ENCODE measurements around the gene DCAKD.

DCAKD gene

DNA sequence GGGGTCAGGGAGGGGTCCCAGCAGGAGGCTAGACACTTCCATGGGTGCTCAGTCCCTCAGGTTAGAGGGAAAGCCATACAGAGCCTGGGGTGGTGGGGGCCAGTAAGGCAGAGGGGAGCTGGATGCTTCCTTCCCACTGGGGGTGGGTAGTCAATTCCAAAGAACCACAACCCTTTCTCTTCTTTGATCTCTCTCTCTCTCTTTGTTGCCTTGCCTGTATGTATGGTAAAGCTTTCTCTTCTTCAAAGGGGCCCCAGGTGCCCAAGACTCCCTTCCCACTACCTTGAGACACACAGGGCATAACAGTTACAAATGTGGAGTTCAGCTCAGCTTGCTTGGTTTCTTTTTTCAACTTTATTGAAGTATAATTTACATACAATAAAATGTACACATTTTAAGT, 52.8 kb downstream of the DCAKD start:
- no peak for DNase-seq

- DNase-seq, result no peak
Observed at GRCh38 chr17:44997733-44998520, 53.5 kb downstream of the DCAKD start.

GRCh38 chr17:44996304-44996703, 55.1 kb downstream of the DCAKD start:
- DNase-seq, result no peak

DNA sequence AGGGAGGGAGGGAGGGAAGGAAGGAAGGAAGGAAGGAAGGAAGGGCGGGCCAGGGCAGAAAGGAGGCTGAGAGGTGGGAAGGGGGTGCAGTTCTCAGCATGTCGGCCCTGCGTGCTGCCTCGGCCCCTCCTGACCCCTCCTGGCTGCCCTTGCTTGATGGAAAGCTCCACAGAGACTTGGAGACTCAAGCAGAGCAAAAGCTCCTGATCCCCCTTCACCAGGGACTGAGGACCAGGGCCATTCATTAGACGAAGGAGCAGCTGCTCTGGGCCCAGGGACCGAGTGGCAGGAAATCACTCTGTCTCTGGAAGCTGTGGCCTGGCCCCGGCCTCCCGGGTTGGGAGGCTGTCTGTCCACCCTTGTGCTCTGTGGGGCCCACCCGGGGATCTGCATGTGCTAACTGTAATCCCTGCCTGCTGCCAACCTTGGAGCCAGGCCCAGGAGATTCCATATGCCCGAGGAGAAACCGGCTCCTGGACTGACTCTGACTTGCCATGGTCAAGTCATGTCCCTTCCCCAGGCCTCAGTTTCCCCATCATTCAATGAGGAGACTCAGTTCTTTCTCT, 55.9 kb downstream of the DCAKD start:
- DNase-seq, result no peak

DNA sequence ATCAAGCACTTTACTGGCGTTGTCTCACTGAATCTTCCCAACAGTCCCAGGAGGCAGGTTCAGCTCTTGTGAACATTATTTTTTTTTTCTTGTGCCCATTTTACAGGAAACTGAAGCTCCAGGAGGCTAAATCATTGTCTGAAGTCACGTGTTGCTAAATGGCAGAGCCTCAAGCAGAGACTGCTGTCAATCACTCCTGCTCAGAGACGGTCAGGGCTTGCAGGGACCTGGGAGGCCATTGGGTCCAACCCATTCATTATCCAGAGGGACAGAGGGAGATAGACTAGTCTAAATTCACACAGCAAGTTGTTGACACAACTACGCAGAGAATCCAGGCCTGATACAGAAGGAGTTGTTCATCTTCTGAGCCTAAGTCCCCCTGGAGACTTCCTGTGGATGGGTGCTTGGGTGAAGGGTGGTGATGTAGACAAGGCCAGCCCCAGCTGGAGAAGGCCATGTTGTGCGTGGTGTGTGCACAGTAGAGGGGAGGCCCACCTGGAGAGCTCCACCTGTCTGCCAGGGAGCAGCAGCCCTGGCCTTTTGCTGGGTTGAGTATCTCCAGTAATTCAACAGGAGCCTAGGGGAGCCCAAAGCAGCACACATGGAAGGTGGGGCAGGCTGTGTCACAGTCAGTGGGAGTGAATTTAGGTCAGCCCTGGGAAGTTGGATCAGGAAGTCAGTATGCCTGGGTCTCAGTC, 59.0 kb downstream of the DCAKD start:
- DNase-seq, result no peak

DNA sequence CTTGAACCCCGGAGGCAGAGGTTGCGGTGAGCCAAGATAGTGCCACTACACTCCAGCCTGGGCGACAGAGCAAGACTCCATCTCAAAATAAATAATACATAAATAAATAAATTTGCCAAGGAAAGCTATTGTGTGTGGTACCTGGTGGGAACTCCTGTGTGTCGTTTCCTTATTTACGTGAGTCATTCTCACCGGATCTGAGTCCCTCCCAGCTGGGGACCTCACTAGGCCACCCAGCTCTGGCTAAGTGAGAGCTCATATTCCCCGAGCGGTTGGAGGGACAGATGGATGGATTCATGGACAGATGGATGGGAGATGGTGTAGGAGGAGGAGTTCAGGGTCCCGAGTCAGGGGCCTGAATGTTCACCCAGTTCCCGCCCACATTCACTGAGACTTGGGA, 60.4 kb downstream of the DCAKD start:
- no peak for DNase-seq

GRCh38 chr17:44989552-44990138, 61.8 kb downstream of the DCAKD start:
- DNase-seq, result no peak

DNA sequence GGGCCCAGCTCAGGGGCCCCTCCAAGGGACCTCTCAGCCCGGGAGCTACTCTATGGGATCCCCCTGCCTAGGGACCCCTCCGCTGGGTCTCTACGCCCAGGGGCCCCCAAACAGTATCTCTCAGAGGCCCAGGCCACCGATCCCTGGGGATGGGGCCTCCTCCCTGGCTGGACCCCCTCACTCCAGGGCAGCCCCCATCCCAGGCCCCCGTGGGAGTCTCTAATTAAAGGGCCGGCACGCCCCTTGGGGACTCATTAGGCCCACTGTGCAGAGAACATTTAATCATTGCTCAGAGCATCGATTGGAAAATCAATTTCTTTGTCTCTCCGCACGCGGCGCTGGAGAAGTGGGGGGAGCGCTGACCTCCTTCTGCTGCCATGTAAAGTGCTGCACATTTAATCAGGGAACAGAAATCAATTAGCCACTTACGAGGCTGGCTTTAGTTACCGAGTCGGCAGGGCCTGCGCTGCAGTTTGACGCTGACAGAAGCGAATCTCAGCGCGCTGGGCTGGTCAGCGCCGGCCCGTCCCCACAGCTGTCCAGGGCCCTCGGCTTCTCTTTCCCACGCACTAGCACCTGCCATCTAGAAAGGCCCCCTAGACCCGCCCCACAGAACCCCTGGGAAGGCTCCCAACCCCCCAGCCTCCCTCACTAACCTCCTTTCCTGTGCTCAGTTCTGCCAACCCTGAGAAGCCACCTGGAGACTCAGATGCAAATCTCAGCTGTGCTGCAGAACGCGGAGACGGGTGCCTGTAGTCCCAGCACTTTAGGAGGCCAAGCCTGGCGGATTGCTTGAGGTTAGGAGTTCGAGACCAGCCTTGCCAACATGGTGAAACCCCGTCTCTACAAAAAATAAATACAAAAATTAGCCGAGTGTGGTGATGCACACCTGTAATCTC, 63.1 kb downstream of the DCAKD start:
- DNase-seq, result no peak

DNA sequence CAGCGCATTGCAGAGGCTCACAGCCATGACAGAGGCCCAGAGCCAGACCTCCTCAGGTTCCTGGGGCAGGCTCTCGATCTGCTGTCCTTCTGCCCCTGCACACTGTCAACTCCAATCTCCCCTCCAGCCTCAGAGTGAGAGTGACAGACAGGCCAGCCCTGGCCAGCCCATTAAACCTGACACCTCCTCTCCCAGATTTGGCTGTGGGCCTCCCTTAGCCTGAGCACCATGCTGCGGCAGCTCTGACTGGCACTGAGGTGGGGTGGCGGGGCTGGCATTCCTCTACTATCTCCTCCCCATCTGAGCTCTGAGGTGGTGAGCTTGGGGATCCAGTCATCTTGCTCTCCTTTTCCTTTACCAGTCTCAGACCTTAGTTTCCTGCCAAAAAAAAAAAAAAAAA, 67.9 kb downstream of the DCAKD start:
- no peak for DNase-seq

DNA sequence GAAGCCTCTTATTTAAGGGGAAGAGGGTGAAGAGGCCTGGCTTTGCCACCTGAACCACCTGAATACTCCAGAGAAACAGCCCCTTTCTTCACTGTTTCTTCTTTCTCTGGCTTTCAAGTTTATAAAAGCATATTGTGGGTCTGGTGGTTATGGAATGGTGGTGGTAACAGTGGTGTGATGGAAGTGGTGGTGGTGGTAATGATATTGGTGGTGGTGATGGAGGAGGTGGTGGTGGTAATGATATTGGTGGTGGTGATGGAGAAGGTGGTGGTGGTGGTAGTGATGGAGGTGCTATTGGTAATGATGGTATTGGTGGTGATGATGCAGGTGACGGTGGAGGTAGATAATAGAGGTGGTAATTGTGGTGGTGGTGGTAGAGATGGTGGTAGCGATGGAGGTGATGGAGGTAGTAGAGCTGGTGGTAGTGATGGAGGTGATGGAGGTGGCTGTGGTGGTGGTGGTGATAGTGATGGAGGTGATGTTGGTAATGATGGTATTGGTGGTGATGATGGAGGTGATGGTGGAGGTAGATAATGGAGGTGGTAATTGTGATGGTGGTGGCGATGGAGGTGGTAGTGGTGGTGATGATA, 69.2 kb downstream of the DCAKD start:
- DNase-seq, result no peak

DNA sequence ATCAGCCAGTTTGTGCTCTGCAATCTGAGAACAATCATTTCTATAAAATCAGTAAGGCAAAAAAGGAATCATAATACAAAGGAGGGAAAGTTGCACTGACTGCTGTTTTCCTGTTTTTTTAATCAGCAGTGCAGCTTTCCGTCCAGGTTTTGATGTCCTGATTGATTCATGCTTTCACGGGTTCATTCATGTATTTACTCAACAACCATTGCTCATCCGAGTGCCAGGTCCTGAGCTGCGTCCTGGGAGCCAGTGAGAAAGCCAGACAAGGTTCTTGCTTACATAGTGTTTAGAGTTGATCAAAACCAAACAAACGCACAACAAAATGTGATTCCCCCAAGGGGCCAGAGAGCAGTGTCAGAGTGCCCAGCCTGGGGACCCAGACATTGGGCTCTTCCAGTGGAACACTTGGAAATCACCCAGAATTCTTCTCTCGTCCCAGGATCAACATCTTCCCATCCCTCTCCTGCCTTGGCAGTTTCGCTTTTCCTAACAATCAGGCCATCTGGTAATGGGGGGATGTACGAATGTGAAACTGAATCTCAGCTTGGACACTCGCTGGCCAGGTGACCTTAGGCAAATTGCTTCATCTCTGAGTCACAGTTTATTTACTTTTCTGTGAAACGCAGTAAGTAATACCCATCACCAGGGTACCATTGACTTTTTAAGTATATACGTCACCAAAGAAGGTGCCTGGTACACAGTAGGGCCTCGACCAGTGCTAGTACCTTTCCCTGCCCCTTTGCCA, 70.0 kb downstream of the DCAKD start:
- no peak for DNase-seq

- no peak for DNase-seq
Observed at GRCh38 chr17:44979426-44979995, 71.9 kb downstream of the DCAKD start.

DNA sequence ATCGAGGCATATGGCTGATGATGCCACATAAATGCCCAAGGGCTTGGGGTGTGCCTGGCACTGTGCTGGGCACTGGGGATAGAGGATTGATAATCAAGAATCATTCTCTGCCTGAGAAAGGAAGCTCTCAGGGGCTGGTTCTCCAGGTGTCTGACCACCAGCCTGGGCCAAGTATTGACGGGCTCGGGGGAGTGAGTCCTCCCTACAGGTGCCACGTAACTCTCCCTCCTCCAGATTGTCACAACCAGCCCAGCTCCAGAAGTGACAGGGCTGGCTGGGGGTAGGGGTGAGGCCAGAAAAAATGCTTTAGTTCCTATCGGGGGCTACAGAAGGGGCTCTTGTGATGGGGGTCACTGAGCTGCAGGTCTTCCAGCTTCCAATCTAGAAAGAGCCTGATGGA, 72.6 kb downstream of the DCAKD start:
- no peak for DNase-seq

- DNase-seq, result no peak
Observed at GRCh38 chr17:44977814-44978550, 73.5 kb downstream of the DCAKD start.

DNA sequence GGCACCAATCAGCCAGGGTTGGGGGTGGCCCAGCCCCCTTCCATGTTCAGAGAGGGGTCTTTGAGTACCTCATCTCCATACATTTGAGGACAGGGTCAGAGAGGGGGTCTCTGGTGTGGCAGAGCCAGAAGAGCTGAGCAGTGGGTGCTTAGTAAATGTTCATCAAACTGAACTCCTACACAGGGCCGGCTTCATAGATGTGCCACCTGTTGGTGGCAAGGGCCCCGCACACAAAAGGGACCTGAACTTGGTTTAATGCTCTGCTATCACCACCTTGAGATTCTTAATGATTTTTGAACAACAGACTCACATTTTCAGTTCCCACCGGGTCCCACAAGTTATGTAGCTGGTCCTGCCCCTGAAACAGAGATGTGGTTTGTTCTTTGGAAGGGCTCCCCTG, 74.4 kb downstream of the DCAKD start:
- DNase-seq, result no peak

DNA sequence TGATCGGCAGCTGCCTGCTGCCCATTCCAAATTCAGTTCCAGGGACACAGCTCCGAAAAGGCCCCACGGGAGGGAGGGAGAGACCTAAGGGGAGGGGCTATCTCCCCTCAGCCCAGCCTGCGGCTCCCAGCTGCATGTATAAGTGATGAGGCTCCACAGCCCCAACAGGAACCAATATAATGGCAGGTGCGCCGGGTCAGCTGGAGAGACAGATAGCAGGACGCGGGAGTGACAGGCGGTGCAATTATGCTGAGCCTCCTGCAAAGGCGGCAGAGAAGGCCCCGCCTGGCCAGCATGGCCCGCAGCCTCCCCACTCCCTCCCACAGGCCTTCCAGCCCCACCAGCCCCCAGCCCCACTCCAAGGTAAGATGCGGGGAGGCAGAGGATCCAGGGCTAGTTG, 75.2 kb downstream of the DCAKD start:
- no peak for DNase-seq

Data from activated CD8-positive, alpha-beta memory T cell treated with anti-CD3 and anti-CD28 coated beads for 24 hours (primary cell).